ENCODE measurements around the gene ANKH. TPM values are rescaled to one million over a fixed set of nuclear protein-coding genes. Genes with fewer than 3 reads are reported as not detected.
"Not testable (repeated sequence)": the region's sequence is repeated elsewhere in the genome, so short reads cannot be mapped to it uniquely, and the experiment has no call there.

Gene ANKH
- total and polyA plus RNA-seq, 10 of the 15 experiments (the other 5 are each of a cell fraction or from before 2014, with no cell fraction given) = 2.1 to 43.9 (median 14.4) TPM

DNA sequence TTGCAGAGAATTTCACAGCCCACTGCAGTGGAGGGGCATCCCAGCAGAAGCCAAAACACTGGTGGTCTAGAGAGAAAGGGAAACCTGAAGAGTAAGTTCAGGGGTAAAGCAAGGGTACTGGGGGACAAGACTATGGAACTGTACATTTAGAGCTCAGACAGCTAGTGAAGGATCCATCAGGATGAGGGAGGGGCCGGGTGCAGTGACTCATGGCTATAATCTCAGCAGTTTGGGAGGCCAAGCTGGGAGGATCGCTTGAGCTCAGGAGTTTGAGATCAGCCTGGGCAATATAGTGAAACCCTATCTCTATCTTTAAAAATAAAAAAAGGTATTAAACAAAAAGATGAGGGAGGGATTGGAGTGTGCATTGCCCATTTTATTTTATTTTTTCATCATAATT is 7.8 kb upstream of the ANKH start (continued):
- TF ChIP-seq, protein P1, sequence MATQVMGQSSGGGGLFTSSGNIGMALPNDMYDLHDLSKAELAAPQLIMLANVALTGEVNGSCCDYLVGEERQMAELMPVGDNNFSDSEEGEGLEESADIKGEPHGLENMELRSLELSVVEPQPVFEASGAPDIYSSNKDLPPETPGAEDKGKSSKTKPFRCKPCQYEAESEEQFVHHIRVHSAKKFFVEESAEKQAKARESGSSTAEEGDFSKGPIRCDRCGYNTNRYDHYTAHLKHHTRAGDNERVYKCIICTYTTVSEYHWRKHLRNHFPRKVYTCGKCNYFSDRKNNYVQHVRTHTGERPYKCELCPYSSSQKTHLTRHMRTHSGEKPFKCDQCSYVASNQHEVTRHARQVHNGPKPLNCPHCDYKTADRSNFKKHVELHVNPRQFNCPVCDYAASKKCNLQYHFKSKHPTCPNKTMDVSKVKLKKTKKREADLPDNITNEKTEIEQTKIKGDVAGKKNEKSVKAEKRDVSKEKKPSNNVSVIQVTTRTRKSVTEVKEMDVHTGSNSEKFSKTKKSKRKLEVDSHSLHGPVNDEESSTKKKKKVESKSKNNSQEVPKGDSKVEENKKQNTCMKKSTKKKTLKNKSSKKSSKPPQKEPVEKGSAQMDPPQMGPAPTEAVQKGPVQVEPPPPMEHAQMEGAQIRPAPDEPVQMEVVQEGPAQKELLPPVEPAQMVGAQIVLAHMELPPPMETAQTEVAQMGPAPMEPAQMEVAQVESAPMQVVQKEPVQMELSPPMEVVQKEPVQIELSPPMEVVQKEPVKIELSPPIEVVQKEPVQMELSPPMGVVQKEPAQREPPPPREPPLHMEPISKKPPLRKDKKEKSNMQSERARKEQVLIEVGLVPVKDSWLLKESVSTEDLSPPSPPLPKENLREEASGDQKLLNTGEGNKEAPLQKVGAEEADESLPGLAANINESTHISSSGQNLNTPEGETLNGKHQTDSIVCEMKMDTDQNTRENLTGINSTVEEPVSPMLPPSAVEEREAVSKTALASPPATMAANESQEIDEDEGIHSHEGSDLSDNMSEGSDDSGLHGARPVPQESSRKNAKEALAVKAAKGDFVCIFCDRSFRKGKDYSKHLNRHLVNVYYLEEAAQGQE (IDR thresholded peaks at IDR 0.05; ENCODE audit: low read depth, low read length) = no peak
- TF ChIP-seq, protein P2, sequence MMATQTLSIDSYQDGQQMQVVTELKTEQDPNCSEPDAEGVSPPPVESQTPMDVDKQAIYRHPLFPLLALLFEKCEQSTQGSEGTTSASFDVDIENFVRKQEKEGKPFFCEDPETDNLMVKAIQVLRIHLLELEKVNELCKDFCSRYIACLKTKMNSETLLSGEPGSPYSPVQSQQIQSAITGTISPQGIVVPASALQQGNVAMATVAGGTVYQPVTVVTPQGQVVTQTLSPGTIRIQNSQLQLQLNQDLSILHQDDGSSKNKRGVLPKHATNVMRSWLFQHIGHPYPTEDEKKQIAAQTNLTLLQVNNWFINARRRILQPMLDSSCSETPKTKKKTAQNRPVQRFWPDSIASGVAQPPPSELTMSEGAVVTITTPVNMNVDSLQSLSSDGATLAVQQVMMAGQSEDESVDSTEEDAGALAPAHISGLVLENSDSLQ (IDR thresholded peaks at IDR 0.05) = no peak
- TF ChIP-seq, protein P3, sequence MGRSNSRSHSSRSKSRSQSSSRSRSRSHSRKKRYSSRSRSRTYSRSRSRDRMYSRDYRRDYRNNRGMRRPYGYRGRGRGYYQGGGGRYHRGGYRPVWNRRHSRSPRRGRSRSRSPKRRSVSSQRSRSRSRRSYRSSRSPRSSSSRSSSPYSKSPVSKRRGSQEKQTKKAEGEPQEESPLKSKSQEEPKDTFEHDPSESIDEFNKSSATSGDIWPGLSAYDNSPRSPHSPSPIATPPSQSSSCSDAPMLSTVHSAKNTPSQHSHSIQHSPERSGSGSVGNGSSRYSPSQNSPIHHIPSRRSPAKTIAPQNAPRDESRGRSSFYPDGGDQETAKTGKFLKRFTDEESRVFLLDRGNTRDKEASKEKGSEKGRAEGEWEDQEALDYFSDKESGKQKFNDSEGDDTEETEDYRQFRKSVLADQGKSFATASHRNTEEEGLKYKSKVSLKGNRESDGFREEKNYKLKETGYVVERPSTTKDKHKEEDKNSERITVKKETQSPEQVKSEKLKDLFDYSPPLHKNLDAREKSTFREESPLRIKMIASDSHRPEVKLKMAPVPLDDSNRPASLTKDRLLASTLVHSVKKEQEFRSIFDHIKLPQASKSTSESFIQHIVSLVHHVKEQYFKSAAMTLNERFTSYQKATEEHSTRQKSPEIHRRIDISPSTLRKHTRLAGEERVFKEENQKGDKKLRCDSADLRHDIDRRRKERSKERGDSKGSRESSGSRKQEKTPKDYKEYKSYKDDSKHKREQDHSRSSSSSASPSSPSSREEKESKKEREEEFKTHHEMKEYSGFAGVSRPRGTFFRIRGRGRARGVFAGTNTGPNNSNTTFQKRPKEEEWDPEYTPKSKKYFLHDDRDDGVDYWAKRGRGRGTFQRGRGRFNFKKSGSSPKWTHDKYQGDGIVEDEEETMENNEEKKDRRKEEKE (IDR thresholded peaks at IDR 0.05) = no peak
- TF ChIP-seq, protein P4, sequence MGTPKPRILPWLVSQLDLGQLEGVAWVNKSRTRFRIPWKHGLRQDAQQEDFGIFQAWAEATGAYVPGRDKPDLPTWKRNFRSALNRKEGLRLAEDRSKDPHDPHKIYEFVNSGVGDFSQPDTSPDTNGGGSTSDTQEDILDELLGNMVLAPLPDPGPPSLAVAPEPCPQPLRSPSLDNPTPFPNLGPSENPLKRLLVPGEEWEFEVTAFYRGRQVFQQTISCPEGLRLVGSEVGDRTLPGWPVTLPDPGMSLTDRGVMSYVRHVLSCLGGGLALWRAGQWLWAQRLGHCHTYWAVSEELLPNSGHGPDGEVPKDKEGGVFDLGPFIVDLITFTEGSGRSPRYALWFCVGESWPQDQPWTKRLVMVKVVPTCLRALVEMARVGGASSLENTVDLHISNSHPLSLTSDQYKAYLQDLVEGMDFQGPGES (IDR thresholded peaks at IDR 0.05) = no peak
- TF ChIP-seq ZNF274 (IDR thresholded peaks at IDR 0.05; ENCODE audit: insufficient read depth, insufficient read length) = no peak
- no peak for TF ChIP-seq RUNX3 (IDR thresholded peaks at IDR 0.05; ENCODE audit: low read length)
- no peak for TF ChIP-seq SMARCA5 (IDR thresholded peaks at IDR 0.05)
- TF ChIP-seq CHD4 (IDR thresholded peaks at IDR 0.05) = no peak
- TF ChIP-seq HDAC2 (IDR thresholded peaks at IDR 0.05) = no peak
- TF ChIP-seq, protein P5, sequence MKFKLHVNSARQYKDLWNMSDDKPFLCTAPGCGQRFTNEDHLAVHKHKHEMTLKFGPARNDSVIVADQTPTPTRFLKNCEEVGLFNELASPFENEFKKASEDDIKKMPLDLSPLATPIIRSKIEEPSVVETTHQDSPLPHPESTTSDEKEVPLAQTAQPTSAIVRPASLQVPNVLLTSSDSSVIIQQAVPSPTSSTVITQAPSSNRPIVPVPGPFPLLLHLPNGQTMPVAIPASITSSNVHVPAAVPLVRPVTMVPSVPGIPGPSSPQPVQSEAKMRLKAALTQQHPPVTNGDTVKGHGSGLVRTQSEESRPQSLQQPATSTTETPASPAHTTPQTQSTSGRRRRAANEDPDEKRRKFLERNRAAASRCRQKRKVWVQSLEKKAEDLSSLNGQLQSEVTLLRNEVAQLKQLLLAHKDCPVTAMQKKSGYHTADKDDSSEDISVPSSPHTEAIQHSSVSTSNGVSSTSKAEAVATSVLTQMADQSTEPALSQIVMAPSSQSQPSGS (IDR thresholded peaks at IDR 0.05; ENCODE audit: low read length) = no peak
- TF ChIP-seq HCFC1 (IDR thresholded peaks at IDR 0.05; ENCODE audit: low read length) = no peak
- no peak for TF ChIP-seq LARP7 (IDR thresholded peaks at IDR 0.05)
- no peak for TF ChIP-seq CBX5 (IDR thresholded peaks at IDR 0.05; ENCODE audit: low read depth)

DNA sequence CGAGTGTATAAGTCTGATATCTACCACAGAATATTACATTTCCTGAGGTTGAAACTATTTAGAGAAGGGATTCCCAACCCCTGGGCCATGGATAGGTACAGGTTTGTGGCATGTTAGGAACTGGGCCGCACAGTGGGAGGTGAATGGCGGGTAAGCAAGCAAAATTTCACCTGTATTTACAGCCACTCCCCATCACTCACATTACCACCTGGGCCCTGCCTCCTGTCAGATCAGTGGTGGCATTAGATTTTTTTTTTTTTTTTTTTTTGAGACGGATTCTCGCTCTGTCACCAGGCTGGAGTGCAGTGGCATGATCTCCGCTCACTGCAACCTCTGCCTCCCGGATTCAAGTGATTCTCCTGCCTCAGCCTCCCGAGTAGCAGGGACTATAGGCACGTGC is 6.6 kb upstream of the ANKH start:
- intact Hi-C loops (cut with micrococcal nuclease; ENCODE audit: unreplicated experiment); H4K20me1 ChIP-seq (ENCODE audit: control insufficient read depth, insufficient read depth); ATAC-seq; RAD21 ChIA-PET (ENCODE audit: unreplicated experiment); H2AFZ ChIP-seq (ENCODE audit: control insufficient read depth, low read depth, low read length); H3K36me3 ChIP-seq (ENCODE audit: control insufficient read depth in 2 of 2, insufficient read depth in 2 of 2, low read length in 1 of 2); H3K9ac ChIP-seq (ENCODE audit: control insufficient read depth, insufficient read depth, low read length); POLR2A ChIA-PET; H3K9me3 ChIP-seq (replicated peaks; ENCODE audit: control insufficient read depth, insufficient read depth, low read length); H3K4me2 ChIP-seq (ENCODE audit: control insufficient read depth, insufficient read depth); H3K4me1 ChIP-seq (ENCODE audit: control insufficient read depth, insufficient read depth, low read length); BruUV-seq (replicated peaks); H3K79me2 ChIP-seq (ENCODE audit: control insufficient read depth, insufficient read depth, low read length); H3K27ac ChIP-seq (ENCODE audit: control insufficient read depth, insufficient read depth); FAIRE-seq; H3K4me3 ChIP-seq; DNase-seq (ENCODE audit: low read depth, low spot score); H3K27me3 ChIP-seq (replicated peaks in 1 of 2; ENCODE audit: control insufficient read depth in 2 of 2, insufficient read depth in 2 of 2, low read length in 1 of 2); in situ Hi-C loops (cut with MboI): not testable (repeated sequence)
- SMC1A ChIA-PET (ENCODE audit: uncharacterized antibody, unreplicated experiment) = interaction anchor here (2.0 kb wide), 1 partner anchor 151 kb away, joined by 7 read pairs; no protein-coding TSS in a partner anchor
- 41% methylated on average over 7 of the region's 9 CpGs for WGBS (ENCODE audit: insufficient coverage, insufficient replicate concordance, low lambda C conversion rate, missing lambda C conversion rate)
- CTCF ChIA-PET = interaction anchor here (0.9 to 2.7 kb wide), 2 partner anchors 22 to 151 kb away, joined by 3 to 12 read pairs; no protein-coding TSS in a partner anchor

All from GM12878 (cell line).